Lung (tissue), 12 donors: Measurements from ENCODE around the gene HNRNPUL1. TPM values are rescaled to one million over a fixed set of nuclear protein-coding genes. Genes with fewer than 3 reads are reported as not detected.

Source experiments
- ATAC-seq: fragments of 200-7000 bp; cut with Tn5 transposase; one replicate; pipeline ENCODE4 v1.9.1; 2020; ENCODE audit warnings: moderate number of reproducible peaks; ENCODE audit not compliant: insufficient read depth, low FRiP score
- DNase-seq, 3 donors: peaks; one replicate each; pipeline ENCODE4 v3.0.0-alpha.2; 2013 to 2017
- H3K27ac ChIP-seq, 2 donors: one replicate each; pipeline ENCODE4 v1.5.1; 2013; ENCODE audit warnings: mild to moderate bottlenecking in 2 of 2, moderate library complexity in 2 of 2, control low read depth in 1 of 2, inconsistent platforms in 1 of 2, low read depth in 1 of 2, low read length in 1 of 2
- H3K27me3 ChIP-seq, 3 donors: one replicate each; pipeline ENCODE4 v1.5.1; 2013; ENCODE audit warnings: low read length in 2 of 3; ENCODE audit not compliant: control insufficient read depth in 3 of 3, insufficient read depth in 3 of 3
- H3K36me3 ChIP-seq, 4 donors: one replicate each; pipeline ENCODE4 v1.5.1; 2013; ENCODE audit warnings: low read length in 4 of 4, mild to moderate bottlenecking in 1 of 4, moderate library complexity in 1 of 4; ENCODE audit not compliant: control insufficient read depth in 4 of 4, insufficient read depth in 4 of 4
- H3K4me1 ChIP-seq, 5 donors: one replicate each; pipeline ENCODE4 v1.5.1; 2013; ENCODE audit warnings: low read length in 5 of 5, mild to moderate bottlenecking in 2 of 5, moderate library complexity in 1 of 5; ENCODE audit not compliant: control insufficient read depth in 5 of 5, insufficient read depth in 5 of 5
- H3K4me3 ChIP-seq: one replicate; pipeline ENCODE4 v1.5.1; 2013; ENCODE audit warnings: mild to moderate bottlenecking, control low read depth, moderate library complexity
- H3K9ac ChIP-seq, 2 donors: one replicate each; pipeline ENCODE4 v1.5.1; 2013; ENCODE audit warnings: low read length in 2 of 2, control low read depth in 1 of 2; ENCODE audit not compliant: insufficient read depth in 1 of 2
- H3K9me3 ChIP-seq, 4 donors: one replicate each; pipeline ENCODE4 v1.5.1; 2013; ENCODE audit warnings: low read length in 3 of 4, mild to moderate bottlenecking in 1 of 4, moderate library complexity in 1 of 4; ENCODE audit not compliant: control insufficient read depth in 4 of 4, insufficient read depth in 3 of 4
- CTCF ChIP-seq: IDR thresholded peaks from 2 replicates; pipeline ENCODE4 v1.5.1; 2012; ENCODE audit warnings: mild to moderate bottlenecking; ENCODE audit errors: control extremely low read depth, extremely low read depth
- WGBS, 2 donors: extraction: QIAGEN DNeasy Blood & Tissue Kit; methylation state at CpG; one replicate each; pipeline ENCODE4 v1.1.7; 2013; 5-methylcytosine and 5-hydroxymethylcytosine counted together
- polyA plus RNA-seq, 2 donors: library from polyadenylated mRNA; stranded (reverse); fragments of 200-250 nt; gene quantifications; one replicate each; pipeline ENCODE4 v1.2.1, GENCODE V29; 2013
- total RNA-seq, 2 donors: library from RNA; depleted of rRNA in 1 of 2; stranded (reverse); fragments of >200 nt in 1 of 2; gene quantifications; one replicate each; pipeline ENCODE4 v1.2.1, GENCODE V29; 2014 to 2021
- donor health status: control.
- donor health status: control.
- donor health status: Bipolar disorder and iron deficiency.
- donor health status: healthy.
- donor health status: DM: yes; HTN: yes; CAD: no.

Gene HNRNPUL1
- total and polyA plus RNA-seq, 4 donors: 92.2 to 198 (median 144) TPM

- no peak for TF ChIP-seq CTCF
- Histone ChIP-seq H3K4me3 (no peak overlapping the region), H3K9ac (peak overlapping the region; percentile 50 to 75), H3K27ac (peak overlapping the region; percentile 86 to 93), H3K36me3 (peaks cover 28 to 64% (median 57%) of the 10 kb centered on the region in 4 donors), H3K9me3 (no peaks in the 10 kb centered on the region), H3K4me1 (peaks cover 11 to 34% (median 30%) of the 10 kb centered on the region in 5 donors), H3K27me3 (no peaks in the 10 kb centered on the region)
- DNase-seq (peak; percentile 86 to 90 (median 88)), ATAC-seq (peak; percentile 59)
- 29 to 30% methylated on average over 4 of the region's 4 CpGs for WGBS, 2 donors
Observed at GRCh38 chr19:41298348-41298964, 34.3 kb downstream of the HNRNPUL1 start.

- Histone ChIP-seq H3K4me3 (no peak overlapping the region), H3K27ac (peak overlapping the region; percentile 86 to 93), H3K9ac (peak overlapping the region in 1 of 2 donors; percentile 61), H3K4me1 (peaks cover 11 to 34% (median 30%) of the 10 kb centered on the region in 5 donors), H3K27me3 (no peaks in the 10 kb centered on the region), H3K36me3 (peaks cover 29 to 65% (median 53%) of the 10 kb centered on the region in 4 donors), H3K9me3 (no peaks in the 10 kb centered on the region)
- no peak for ATAC-seq
- 51 to 56% methylated on average over 10 of the region's 10 CpGs for WGBS, 2 donors
- peak in 2 of 3 donors; percentile 10 to 11 for DNase-seq
- TF ChIP-seq CTCF: no peak
Observed at GRCh38 chr19:41299046-41299754, 35.0 kb downstream of the HNRNPUL1 start.

GRCh38 chr19:41299755-41300089 is 35.5 kb downstream of the HNRNPUL1 start:
- peak overlapping the region; percentile 86 to 93 for H3K27ac ChIP-seq
- H3K9ac ChIP-seq: peak overlapping the region in 1 of 2 donors; percentile 43
- 33 to 51% methylated on average over 4 of the region's 4 CpGs for WGBS, 2 donors
- ATAC-seq (no peak), DNase-seq (peak; percentile 74 to 89 (median 77))
- TF ChIP-seq CTCF: no peak
- H3K4me1 ChIP-seq: peaks cover 11 to 34% (median 30%) of the 10 kb centered on the region in 5 donors
- no peaks in the 10 kb centered on the region for H3K27me3 ChIP-seq
- no peaks in the 10 kb centered on the region for H3K9me3 ChIP-seq
- peaks cover 27 to 65% (median 54%) of the 10 kb centered on the region in 4 donors for H3K36me3 ChIP-seq
- no peak overlapping the region for H3K4me3 ChIP-seq
